ENCODE results near the gene MAP3K9.

DNA sequence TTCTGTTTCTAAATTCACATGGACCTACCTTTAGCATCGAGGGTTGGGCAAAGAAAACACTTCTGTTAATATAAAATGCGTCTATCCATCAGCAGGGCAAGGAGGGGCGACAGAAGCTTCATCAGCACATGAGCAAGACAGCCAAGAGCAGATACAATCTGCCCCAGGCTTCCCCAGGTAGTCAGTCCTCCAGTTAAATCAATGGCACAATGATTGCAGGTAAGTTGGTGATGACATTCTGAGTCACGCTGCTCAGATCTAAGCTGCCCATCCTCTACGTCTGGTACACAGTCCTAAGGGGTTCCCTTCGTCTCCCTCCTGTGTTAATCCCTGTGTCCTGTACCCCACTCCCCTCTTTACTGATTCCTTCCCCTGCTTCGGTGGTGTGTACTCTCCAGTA, 38.8 kb downstream of the MAP3K9 start:
- TF ChIP-seq, protein P1, sequence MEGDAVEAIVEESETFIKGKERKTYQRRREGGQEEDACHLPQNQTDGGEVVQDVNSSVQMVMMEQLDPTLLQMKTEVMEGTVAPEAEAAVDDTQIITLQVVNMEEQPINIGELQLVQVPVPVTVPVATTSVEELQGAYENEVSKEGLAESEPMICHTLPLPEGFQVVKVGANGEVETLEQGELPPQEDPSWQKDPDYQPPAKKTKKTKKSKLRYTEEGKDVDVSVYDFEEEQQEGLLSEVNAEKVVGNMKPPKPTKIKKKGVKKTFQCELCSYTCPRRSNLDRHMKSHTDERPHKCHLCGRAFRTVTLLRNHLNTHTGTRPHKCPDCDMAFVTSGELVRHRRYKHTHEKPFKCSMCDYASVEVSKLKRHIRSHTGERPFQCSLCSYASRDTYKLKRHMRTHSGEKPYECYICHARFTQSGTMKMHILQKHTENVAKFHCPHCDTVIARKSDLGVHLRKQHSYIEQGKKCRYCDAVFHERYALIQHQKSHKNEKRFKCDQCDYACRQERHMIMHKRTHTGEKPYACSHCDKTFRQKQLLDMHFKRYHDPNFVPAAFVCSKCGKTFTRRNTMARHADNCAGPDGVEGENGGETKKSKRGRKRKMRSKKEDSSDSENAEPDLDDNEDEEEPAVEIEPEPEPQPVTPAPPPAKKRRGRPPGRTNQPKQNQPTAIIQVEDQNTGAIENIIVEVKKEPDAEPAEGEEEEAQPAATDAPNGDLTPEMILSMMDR (IDR thresholded peaks at IDR 0.05) = no peak
- no peak for TF ChIP-seq POLR2AphosphoS5 (IDR thresholded peaks at IDR 0.05)

All from sigmoid colon (tissue), 4 donors.